ENCODE results near the gene DPY19L1.
"Not testable (repeated sequence)": the region's sequence is repeated elsewhere in the genome, so short reads cannot be mapped to it uniquely, and the experiment has no call there.

- TF ChIP-seq, protein P1, sequence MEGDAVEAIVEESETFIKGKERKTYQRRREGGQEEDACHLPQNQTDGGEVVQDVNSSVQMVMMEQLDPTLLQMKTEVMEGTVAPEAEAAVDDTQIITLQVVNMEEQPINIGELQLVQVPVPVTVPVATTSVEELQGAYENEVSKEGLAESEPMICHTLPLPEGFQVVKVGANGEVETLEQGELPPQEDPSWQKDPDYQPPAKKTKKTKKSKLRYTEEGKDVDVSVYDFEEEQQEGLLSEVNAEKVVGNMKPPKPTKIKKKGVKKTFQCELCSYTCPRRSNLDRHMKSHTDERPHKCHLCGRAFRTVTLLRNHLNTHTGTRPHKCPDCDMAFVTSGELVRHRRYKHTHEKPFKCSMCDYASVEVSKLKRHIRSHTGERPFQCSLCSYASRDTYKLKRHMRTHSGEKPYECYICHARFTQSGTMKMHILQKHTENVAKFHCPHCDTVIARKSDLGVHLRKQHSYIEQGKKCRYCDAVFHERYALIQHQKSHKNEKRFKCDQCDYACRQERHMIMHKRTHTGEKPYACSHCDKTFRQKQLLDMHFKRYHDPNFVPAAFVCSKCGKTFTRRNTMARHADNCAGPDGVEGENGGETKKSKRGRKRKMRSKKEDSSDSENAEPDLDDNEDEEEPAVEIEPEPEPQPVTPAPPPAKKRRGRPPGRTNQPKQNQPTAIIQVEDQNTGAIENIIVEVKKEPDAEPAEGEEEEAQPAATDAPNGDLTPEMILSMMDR (conservative IDR thresholded peaks at IDR 0.05; ENCODE audit: low read depth, low read length), result not testable (repeated sequence)
- TF ChIP-seq EZH2 (IDR thresholded peaks at IDR 0.05; ENCODE audit: low read length, unreplicated experiment); EZH2phosphoT487 (IDR thresholded peaks at IDR 0.05; ENCODE audit: borderline replicate concordance, low read length): not testable (repeated sequence)
Observed at GRCh38 chr7:34984140-34984539, 53.1 kb downstream of the DPY19L1 start.
